NCI-H187 treated with DMSO at 0.1 percent for 48 hours (cell line): ENCODE data around the gene UGT1A8.
"Not testable (repeated sequence)": the region's sequence is repeated elsewhere in the genome, so short reads cannot be mapped to it uniquely, and the experiment has no call there.

Experiments used
- DNase-seq: peaks from one replicate; lab custom pipeline; 2025; lab: John Stamatoyannopoulos, UW

UGT1A8 gene

DNA sequence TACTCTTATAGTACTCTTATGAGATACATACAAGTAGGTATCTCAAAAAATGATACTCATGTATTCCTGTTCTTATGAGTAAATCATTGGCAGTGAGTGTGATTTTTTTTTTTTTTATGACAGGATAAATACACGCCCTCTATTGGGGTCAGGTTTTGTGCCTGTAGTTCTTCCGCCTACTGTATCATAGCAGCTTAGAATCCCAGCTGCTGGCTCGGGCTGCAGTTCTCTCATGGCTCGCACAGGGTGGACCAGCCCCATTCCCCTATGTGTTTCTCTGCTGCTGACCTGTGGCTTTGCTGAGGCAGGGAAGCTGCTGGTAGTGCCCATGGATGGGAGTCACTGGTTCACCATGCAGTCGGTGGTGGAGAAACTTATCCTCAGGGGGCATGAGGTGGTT lies at the start of gene UGT1A8:
Gene UGT1A8 (plus strand): TSS at position 158 of the 400 bp plus-strand sequence. CDS start 75 bp downstream, at position 233.
- DNase-seq, result not testable (repeated sequence)

DNA sequence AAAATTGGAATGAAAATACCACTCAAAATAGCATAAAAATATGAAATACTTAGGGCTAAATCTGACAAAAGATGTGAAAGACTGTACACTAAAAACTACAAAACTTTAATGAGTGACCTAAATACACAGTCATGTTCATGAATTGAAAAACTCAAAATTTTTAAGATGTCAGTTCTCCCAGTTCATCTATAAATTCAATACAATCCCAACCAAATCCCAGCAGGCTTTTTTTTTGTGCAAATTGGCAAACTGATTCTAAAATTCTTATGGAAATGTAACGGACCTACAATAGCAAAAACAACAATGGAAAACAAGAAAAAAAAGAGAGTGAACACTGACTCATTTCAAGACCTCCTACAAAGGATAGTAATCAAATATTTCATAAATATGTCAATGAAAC lies 46.4 kb upstream of the UGT1A8 start:
- DNase-seq, result no peak

- DNase-seq, result no peak
Observed at GRCh38 chr2:233571462-233571861, 46.0 kb upstream of the UGT1A8 start.

DNA sequence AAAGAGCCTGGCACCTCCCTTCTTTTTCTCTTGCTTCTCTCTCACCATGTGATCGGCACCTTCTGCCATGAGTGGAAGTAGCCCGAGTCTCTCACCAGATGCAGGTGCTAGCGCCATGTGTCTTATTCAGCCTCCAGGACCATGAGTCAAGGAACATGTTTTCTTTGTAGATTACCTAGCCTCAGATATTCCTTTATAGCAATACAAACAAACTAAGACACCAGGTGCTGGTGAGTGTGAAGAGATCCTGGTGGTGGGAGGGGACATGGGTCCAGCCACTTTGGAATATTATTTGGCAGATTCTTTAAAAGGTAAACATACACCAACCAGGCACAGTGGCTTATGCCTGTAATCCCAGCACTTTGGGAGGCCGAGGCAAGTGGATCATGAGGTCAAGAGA lies 45.0 kb upstream of the UGT1A8 start:
- no peak for DNase-seq

GRCh38 chr2:233577341-233577740 lies 40.1 kb upstream of the UGT1A8 start:
- not testable (repeated sequence) for DNase-seq

DNA sequence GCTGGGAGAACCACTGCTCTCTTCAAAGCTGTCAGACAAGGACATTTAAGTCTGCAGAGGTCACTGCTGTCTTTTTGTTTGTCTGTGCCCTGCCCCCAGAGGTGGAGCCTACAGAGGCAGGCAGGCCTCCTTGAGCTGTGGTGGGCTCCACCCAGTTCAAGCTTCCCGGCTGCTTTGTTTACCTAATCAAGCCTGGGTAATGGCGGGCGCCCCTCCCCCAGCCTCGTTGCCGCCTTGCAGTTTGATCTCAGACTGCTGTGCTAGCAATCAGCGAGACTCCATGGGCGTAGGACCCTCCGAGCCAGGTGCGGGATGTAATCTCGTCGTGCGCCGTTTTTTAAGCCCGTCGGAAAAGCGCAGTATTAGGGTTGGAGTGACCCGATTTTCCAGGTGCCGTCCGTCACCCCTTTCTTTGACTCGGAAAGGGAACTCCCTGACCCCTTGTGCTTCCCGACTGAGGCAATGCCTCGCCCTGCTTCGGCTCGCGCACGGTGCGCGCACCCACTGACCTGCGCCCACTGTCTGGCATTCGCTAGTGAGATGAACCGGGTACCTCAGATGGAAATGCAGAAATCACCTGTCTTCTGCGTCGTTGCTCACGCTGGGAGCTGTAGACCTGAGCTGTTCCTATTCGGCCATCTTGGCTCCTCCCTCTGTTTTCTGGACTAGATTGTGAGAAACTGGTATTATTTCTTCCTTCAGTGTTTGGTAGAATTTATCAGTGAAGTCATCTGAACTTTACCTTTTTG lies 34.0 kb upstream of the UGT1A8 start:
- DNase-seq, result not testable (repeated sequence)

DNA sequence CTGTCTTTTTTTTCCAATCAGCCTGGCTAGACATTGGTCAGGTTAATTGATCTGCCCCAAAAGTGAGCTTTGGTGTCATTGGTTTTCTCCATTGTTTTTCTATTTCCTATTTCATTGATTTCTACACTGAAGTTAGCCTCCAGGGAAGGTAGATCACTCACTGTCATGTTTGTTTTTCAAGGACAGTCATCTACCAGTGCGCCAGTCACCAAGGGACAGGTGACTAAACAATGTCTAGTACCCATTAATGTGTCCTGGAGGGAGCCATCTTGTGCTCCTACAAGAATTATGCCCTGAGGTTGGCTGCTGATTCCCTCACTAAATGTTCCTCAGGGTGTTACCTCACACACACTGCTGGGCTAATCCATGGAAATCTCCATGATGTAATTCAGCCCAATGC lies 33.2 kb upstream of the UGT1A8 start:
- DNase-seq, result no peak

DNA sequence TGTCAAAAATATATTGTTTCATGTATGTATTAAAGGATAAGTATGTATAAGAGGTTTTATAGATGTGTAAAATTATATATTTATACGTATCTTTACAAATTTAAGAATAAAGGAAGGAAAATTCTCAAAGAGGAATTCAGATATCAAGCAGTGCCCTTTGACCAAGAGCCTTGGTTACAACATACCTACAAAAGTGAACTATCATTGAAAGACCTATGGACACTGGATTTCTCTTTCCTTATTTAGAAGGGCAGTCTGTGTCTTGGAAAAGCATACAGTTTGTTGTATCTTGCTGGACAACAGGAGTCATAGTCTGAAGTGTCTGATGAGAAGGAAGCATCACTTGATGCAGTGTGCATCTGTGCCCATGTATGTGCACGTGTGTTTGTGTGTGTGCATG lies 29.0 kb upstream of the UGT1A8 start:
- no peak for DNase-seq

GRCh38 chr2:233592706-233593105 lies 24.7 kb upstream of the UGT1A8 start:
- not testable (repeated sequence) for DNase-seq

- DNase-seq, result no peak
Observed at GRCh38 chr2:233593201-233593600, 24.2 kb upstream of the UGT1A8 start.

DNA sequence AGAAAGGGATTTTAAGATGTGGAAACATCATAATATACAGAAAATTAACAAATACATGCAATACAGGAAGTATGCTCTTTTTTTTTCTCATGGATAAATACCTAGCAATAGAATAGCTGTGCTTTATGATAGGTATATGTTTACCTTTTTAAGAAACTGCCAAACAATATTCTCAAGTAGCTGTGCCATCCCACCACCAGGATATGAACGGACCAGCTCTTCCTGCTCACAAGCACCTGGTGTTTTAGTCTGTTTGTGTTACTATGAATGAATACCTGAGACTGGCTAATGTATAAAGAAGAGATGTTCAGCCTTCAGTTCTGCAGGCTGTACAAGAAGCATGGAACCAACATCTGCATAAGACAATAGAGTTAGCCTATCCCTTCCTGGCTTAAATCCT lies 19.9 kb upstream of the UGT1A8 start:
- no peak for DNase-seq

DNA sequence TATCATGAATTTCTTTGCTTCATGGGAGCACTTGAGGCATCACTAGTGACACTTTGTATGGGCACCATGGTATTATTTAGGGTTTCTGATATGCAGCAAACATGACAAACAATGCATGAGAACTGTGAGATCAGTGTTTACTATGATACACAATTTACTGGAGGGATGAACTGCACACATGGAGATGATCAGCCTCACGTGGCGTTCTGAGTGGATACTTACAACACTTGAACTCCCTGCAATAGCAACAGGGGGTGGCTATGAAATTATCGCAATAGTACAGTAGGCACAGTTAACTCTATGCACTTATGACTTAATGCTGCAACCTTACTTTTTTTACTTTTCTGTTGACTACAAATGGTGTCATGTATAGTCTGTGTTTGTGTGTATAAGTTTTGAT lies 18.5 kb upstream of the UGT1A8 start:
- DNase-seq, result no peak

GRCh38 chr2:233600386-233600785 lies 17.0 kb upstream of the UGT1A8 start:
- DNase-seq, result no peak

GRCh38 chr2:233602076-233602475 lies 15.4 kb upstream of the UGT1A8 start:
- no peak for DNase-seq

DNA sequence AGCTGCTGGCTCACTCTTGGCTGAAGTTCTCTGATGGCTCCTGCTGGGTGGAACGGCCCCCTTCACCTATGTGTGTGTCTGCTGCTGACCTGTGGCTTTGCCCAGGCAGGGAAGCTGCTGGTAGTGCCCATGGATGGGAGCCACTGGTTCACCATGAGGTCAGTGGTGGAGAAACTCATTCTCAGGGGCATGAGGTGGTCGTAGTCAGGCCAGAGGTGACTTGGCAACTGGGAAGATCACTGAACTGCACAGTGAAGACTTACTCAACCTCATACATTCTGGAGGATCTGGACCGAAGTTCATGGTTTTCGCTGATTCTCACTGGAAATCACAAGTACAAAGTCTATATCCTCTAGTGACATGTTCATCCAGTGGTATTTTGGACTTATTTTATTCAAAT lies 13.9 kb upstream of the UGT1A8 start:
- DNase-seq, result no peak

DNA sequence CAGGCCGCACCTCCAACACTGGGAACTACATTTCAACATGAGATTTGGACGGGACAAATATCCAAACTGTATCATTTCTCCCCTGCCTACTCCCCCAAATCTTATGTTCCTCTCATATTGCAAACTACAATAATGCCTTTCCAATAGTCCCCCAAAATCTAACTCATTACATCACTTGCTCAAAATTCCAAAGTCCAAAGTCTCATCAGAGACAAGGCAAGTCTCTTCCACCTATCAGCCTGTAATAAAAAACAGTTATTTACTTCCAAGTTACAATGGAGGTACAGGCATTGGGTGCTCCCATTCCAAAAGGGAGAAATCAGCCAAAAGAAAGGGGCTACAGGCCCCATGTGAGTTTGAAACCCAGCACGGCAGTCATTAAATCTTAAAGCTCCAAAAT lies 12.6 kb upstream of the UGT1A8 start:
- no peak for DNase-seq

- DNase-seq, result no peak
Observed at GRCh38 chr2:233605680-233606079, 11.8 kb upstream of the UGT1A8 start.

DNA sequence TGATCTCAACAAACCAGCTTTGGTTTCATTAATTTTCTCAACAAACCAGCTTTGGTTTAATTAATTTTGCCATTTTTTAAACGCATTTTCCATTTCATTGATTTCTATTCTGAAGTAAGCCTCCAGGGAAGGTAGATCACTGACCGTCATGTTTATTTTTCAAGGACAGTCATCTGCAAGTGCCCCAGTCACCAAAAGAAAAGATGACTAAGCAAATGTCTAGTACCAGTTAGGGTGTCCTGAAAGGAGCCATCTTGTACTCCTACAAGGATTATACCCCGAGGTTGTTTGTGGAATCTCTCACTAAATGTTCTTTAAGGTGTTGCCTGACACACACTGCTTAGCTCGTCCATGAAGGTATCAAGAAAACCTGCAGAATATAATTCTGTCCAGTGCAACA lies 6.1 kb upstream of the UGT1A8 start:
- no peak for DNase-seq

- no peak for DNase-seq
Observed at GRCh38 chr2:233620204-233620603, 2.8 kb downstream of the UGT1A8 start.

DNA sequence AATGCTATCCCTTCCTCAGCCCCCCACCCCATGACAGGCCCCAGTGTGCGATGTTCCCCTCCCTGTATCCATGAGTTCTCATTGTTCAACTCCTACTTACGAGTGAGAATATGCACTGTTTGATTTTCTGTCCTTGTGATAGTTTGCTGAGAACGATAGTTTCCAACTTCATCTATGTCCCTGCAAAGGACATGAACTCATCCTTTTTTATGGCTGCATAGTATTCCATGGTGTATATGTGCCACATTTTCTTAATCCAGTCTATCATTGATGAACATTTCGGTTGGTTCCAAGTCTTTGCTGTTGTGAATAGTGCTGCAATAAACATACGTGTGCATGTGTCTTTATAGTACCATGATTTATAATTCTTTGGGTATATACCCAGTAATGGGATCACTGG lies 4.4 kb downstream of the UGT1A8 start:
- DNase-seq, result not testable (repeated sequence)

DNA sequence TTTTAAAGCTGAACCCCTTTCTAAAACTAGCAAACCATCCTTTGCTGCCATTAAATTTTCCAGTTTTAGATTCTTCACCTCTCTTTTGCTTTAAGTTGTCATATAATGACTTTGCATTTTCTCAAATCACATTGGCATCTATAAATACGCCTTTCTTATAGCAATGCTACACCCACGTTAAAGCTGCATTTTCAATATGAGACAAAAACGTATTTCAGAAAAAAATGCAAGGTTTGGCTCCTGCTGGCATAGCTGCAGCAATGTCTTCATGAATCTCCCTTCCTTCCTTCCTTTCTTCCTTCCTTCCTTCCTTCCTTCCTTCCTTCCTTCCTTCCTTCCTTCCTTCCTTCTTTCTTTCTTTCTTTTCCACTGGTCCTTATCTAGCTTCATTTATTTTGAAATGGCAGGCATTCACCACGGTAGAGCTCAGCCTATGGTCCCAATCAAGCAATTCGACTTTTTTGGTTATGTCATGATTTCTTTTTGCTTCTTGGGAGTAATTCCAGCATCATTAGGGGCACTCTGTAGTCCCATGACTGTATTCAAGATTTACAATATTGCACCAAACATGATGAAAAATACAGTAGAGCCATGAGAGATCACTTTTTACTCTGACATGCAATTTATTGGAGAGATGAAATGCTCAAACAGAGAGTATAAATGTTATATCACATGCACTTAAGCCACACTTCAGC lies 10.0 kb downstream of the UGT1A8 start:
- no peak for DNase-seq

DNA sequence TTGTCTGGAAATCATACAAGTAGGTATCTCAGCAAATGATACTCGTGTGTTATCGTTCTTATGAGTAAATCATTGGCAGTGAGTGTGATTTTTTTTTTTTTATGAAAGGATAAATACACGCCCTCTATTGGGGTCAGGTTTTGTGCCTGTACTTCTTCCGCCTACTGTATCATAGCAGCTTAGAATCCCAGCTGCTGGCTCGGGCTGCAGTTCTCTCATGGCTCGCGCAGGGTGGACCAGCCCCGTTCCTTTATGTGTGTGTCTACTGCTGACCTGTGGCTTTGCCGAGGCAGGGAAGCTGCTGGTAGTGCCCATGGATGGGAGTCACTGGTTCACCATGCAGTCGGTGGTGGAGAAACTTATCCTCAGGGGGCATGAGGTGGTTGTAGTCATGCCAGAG lies 18.9 kb downstream of the UGT1A8 start, which contains the start of gene UGT1A10:
Gene UGT1A10 (plus strand): TSS at position 143 of the 400 bp plus-strand sequence. CDS start 75 bp downstream, at position 218.
- not testable (repeated sequence) for DNase-seq

DNA sequence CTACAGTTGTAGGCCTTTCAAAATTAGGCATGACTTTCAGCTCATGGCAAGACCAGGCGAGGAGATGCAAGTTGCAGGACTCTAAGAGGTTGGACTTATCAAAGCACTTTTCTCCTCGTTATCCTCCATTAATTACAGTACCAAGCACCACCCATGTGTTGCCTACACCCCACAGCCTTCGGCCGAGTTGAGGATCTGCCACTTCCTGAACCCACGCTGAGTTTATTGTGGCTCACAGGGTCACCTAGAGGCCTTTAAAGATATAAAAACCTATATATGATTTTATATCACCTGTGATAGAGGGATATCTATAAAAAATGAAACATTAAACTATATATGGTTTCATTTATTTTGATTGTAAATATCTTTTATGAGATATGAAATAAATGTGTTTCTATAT lies 21.4 kb downstream of the UGT1A8 start:
- no peak for DNase-seq
